Activated CD4-positive, alpha-beta T cell treated with anti-CD3 and anti-CD28 coated beads, Interleukin-2, amount 50 U/mL, for 1 hour (primary cell): Measurements from ENCODE around the gene DNMT3A.

ENCODE experiments used
- DNase-seq: peaks from one replicate; pipeline ENCODE4 v3.0.0-alpha.2; 2020

Gene DNMT3A

GRCh38 chr2:25323610-25324189, 18.0 kb downstream of the DNMT3A start:
- no peak for DNase-seq

- peak; percentile 55 for DNase-seq
Observed at GRCh38 chr2:25323042-25323514, 18.6 kb downstream of the DNMT3A start.

- DNase-seq = no peak
Observed at GRCh38 chr2:25322312-25322711, 19.4 kb downstream of the DNMT3A start.

GRCh38 chr2:25320077-25320476, 21.6 kb downstream of the DNMT3A start:
- DNase-seq = no peak

GRCh38 chr2:25316101-25316500, 25.6 kb downstream of the DNMT3A start:
- DNase-seq = no peak

GRCh38 chr2:25315316-25315680, 26.4 kb downstream of the DNMT3A start:
- no peak for DNase-seq

GRCh38 chr2:25314514-25315315, 27.0 kb downstream of the DNMT3A start:
- DNase-seq = peak; percentile 61

- DNase-seq = no peak
Observed at GRCh38 chr2:25313711-25314513, 27.8 kb downstream of the DNMT3A start.

- DNase-seq = no peak
Observed at GRCh38 chr2:25312958-25313710, 28.6 kb downstream of the DNMT3A start.

- no peak for DNase-seq
Observed at GRCh38 chr2:25311865-25312575, 29.7 kb downstream of the DNMT3A start.

- DNase-seq = no peak
Observed at GRCh38 chr2:25310965-25311864, 30.5 kb downstream of the DNMT3A start.

GRCh38 chr2:25310709-25310964, 31.1 kb downstream of the DNMT3A start:
- no peak for DNase-seq

GRCh38 chr2:25309402-25309801, 32.3 kb downstream of the DNMT3A start:
- peak; percentile 65 for DNase-seq

- DNase-seq = no peak
Observed at GRCh38 chr2:25308599-25308998, 33.1 kb downstream of the DNMT3A start.

- no peak for DNase-seq
Observed at GRCh38 chr2:25307949-25308557, 33.7 kb downstream of the DNMT3A start.

GRCh38 chr2:25306777-25307368, 34.9 kb downstream of the DNMT3A start:
- DNase-seq = no peak

GRCh38 chr2:25305775-25306174, 36.0 kb downstream of the DNMT3A start:
- DNase-seq = no peak

- no peak for DNase-seq
Observed at GRCh38 chr2:25304826-25305596, 36.7 kb downstream of the DNMT3A start.

- no peak for DNase-seq
Observed at GRCh38 chr2:25304321-25304720, 37.4 kb downstream of the DNMT3A start.
